Measurements from ENCODE around the gene GTPBP10.
A peak's percentile ranks its signal among the peaks of the same experiment; 100 is the strongest.

GRCh38 chr7:90298145-90299038 lies 48.1 kb upstream of the GTPBP10 start:
- TF ChIP-seq CTCF (IDR thresholded peaks at IDR 0.05) (peak in 3 of 4 experiments; percentile 31 to 53 (median 38)), POLR2A (IDR thresholded peaks at IDR 0.05) (no peak)

All from uterus (tissue), 2 donors.